Activated T-helper 9 cell treated with anti-CD3 and anti-CD28 coated beads, Interleukin-2, amount 50 U/mL, for 16 hours (primary cell): ENCODE data around the gene PBXIP1.

Experiments used
- DNase-seq: peaks from one replicate; pipeline ENCODE4 v3.0.0-alpha.2; 2020; ENCODE audit warnings: low read depth

Gene PBXIP1

DNA sequence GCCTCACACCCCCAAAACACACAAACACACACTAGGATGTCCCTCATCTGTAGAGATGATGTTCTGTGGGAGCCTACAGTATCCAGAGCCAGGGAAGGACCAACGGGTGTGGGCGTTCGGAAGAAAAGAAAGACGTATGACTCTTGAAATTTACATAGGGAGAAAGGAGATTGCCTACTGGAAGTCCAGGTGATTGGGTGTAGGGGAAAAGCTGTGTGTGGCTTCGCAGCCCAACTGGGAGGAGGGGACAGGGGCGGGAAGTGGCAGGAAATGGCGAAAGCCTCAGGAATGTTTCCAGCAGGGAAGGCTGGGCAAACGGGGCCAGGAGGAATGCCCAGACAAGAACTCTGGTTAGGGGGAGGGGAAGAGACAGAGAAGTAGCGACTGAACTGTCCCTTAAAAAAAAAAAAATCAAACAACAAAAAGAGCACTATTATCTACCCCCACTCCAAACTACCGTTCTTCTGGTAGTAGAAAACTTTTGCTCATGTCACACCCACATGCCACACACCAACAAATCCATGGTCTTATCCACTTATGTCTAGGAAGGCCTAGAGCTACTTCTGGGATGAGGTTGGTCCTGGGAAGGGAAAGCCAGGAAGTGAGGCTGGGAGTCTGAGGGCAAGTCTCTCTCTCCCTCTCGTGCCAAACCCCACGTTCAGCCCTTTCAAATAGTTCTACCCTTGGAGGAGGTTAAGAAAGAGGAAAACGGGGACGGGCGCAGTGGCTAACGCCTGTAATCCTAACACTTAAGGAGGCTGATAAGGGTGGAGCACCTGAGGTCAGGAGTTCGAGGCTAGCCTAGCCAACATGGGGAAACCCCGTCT lies 16.8 kb upstream of the PBXIP1 start:
- DNase-seq = no peak

DNA sequence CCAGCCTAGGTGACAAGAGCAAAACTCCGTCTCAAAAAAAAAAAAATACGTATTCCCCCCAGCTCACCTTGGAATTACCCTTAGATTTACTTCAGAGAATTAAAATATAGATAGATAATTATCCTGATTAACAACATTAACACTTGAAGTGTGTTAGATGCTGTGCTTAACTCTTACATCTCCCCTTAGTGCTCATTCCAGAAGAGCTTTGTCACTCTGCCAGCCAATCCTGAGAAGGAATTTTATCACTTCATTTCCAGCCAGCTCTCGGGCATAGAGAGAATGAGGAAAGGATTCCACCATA lies 16.3 kb upstream of the PBXIP1 start:
- DNase-seq = no peak

- no peak for DNase-seq
These were observed 15.6 kb upstream of the PBXIP1 start for GRCh38 chr1:154971341-154971998.

- no peak for DNase-seq
These were observed 14.9 kb upstream of the PBXIP1 start, which contains the start of gene SHC1 for GRCh38 chr1:154970631-154971340. SHC1 (minus strand) TSS chr1:154970747; CDS start chr1:154970526, 221 bp downstream.

GRCh38 chr1:154969860-154970452 lies 14.1 kb upstream of the PBXIP1 start:
- no peak for DNase-seq

GRCh38 chr1:154969246-154969645 lies 13.3 kb upstream of the PBXIP1 start:
- DNase-seq = no peak

GRCh38 chr1:154968731-154969130 lies 12.8 kb upstream of the PBXIP1 start:
- no peak for DNase-seq

DNA sequence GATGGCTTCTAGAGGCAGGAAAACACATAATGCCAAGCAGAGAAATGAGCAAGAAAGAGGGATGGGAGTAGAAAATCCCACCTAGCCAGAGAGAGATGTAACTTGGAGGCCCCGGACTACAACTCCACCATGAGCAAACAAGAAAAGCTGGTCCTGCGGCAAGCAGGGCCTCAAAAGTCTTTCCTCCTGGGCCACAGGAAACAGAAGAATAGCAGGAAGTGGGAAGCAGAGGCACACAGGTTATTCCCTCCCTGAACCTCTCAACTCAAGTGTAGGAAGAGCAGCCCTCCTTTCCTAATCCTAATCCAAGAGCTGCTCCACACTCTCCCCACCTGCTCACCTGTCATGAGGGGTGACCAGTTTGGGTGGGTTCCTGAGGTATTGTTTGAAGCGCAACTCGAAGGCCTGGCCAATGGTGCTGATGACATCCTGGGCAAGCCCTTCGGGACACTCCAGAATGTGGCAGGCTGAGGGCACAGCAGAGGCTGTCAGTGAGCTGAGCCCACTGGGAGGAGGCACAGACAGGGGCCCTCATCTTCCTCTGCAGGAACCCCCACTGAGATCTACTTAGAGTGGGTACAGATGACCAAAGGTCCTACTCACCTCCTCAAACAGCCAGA lies 11.5 kb upstream of the PBXIP1 start:
- no peak for DNase-seq

DNA sequence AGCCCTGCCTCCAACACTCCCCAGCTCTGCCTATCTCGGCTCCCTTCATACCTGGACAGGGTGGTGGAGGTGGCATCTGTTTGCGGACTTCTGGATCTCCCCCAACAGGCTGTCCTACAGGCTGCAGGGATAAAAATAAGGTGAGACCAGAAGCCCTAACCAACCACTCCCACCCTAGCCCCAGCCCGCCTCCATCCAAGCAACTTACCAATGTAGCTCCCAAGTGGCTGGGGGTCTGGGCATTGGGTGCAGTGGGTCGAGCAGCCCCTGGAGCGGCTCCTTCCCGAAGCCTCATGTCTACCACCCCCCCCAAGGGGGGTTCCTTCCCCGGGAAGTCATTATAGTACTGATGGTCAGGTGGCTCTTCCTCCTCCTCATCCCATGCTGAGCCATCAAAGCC lies 10.2 kb upstream of the PBXIP1 start:
- no peak for DNase-seq

DNA sequence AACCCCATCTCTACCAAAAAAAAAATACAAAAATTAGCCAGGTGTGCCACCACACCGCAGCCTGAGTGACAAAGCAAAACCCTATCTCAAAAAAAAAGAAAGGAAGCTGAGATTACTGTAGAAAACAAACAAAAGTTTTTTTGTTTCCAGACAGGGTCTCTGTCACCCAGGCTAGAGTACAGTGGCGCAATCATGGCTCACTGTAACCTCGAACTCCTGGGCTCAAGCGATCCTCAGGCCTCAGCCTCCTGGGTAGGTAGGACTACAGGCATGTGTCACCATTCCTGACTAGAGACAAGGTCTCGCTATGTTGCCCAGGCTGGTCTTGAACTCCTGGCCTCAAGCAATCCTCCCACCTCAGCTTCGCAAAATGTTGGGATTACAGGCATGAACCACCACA lies 8.5 kb upstream of the PBXIP1 start:
- no peak for DNase-seq

- no peak for DNase-seq
These were observed 7.7 kb upstream of the PBXIP1 start for GRCh38 chr1:154963643-154964042.

DNA sequence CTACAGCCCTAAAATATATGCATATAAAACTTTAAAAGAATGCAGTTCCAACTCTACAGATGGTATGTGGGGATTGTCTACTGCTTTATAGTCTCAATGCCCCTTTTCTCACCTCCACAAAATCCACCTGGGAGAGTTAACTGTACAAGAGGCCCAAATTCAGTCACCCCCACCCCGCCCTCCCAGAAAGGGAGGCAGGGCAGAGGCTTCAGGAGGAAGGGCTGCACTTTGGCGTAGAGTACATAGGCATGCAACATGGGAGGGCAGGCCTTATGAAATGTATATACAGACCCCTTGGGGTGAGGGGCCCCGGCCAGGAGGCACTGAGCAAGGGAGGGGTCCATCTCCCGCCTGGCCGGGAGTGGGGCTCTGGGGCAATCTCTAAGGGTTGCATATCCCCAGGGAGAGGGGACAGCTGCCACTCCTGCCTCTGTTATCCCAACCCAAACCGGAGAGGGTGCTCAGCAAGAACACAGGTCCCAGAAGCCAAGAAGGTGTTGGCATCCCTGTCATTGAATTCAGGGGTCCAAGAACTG lies 7.0 kb upstream of the PBXIP1 start:
- no peak for DNase-seq

DNA sequence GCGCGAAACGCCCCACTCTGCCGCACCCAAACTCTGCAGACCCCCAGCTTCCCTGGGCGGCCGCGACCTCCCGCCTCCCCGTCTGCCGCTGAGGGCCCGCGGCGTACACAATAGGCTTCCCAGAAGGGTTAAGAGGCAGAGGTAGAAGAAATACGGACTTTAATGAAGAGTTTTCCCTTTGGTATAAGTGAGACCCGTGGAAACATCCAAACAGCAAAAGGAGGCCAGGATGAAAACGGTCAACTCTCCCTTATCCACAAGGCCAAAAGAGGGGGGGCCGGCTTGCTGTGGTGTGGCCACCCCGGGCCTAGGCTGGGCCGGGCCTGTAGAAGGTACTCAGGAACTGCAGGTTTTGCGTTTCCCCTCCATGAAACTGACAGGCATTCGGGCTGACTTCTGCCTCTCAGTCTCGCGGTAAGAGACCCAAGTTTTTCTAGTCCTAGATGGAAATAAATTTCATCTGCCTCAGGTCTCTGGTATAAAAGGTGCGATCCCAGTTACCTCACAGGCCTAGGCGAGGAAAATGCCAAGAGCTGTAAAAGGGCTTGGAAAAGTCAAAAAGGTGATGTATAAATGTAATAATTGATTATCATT lies 6.4 kb upstream of the PBXIP1 start:
- DNase-seq = no peak

- DNase-seq = peak; percentile 73
These were observed 5.6 kb upstream of the PBXIP1 start, which contains the start of gene PYGO2 for GRCh38 chr1:154961207-154962155. PYGO2 (minus strand) TSS chr1:154961782; CDS start chr1:154961576, 206 bp downstream.

DNA sequence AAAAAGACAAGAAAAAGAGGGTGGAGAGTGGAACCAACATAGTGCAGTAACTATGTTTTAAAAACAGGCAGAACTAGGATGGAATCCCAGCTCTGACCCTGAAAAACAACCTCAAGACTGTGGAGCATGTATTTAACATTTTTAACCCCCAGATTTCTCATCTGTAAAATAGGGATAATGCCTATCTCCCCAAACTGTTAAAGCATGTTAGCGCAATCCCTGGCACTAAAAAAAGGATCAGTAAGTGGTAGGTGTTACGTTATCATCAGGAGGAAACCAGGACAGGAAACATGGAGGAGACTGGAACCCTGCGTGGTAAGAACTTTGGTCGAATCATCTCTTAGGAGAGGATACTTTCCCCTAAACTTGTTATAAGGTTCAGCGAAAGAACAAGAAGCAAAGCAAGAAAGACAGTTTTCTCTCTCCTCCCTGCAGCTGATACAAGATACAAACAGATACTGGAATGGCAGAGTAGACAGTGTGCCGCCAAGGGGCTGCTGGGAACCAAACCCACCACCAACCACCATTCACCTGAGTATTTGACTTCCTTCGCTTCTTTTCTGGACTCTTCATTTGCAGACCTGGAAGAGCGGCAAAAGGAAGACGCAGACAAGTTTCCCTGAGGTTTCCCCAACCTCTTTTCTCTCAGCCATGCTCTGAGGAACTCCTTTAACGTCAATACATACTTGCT lies 4.7 kb upstream of the PBXIP1 start:
- DNase-seq = no peak

GRCh38 chr1:154959426-154959780 lies 3.5 kb upstream of the PBXIP1 start:
- no peak for DNase-seq

DNA sequence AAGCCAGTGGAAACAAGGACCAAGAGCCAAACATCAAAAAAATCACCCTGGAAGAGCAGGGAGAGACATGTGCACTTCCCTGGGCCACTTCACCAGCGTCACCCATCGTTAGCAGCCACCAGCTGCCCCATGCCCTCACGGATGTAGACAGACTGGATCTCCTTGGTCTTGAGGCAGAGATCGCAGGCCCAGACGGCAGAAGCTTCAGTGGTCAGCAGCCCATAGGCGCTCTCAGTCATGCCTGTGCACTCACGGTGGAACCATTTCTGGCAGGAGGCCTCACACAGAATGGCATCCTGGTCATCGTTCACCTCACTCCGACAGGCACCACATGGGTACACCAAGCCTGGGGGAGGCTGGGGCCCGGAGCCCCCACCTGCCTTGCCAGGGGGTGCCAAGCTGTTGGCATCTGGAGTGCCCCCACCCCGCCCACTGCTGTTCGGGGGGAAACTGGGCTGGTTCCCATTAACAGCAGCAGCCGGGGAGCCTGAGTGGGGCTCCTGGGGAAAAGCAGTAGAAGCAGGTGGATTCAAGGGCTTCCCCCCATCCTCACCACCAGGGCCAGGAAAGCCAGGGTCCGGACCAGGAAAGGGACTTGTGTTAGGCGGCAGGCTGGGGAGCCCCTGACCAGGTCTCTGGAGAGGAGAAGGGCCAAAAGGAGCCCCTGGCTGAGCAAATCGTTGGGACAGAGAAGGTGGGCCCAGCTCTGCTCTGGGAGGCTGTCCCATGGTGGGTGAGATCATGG lies 3.0 kb upstream of the PBXIP1 start:
- no peak for DNase-seq

DNA sequence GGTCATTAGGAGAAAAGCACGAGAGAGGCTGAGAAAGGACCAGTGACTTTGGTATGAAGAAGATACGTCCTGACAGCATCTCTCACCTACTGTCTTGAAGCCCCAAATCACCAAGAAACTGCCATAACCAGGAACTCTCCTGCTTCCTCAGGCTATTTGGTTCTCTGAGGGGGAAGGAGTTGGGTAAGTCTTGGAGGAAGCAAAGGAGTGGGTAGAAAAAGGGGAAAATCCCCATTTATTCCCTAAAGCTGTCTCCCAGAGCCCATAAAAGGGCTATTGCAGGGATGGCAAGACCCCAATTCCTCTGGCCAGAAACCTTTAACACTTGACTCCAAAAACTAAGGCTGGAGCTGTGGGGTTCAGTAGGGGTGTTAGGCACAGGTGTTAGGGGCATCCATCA lies 2.1 kb upstream of the PBXIP1 start:
- DNase-seq = no peak

- no peak for DNase-seq
These were observed 1.3 kb upstream of the PBXIP1 start for GRCh38 chr1:154957091-154957657.
